ENCODE data around the gene TUBG2.
"Not testable (repeated sequence)": the region's sequence is repeated elsewhere in the genome, so short reads cannot be mapped to it uniquely, and the experiment has no call there.

DNA sequence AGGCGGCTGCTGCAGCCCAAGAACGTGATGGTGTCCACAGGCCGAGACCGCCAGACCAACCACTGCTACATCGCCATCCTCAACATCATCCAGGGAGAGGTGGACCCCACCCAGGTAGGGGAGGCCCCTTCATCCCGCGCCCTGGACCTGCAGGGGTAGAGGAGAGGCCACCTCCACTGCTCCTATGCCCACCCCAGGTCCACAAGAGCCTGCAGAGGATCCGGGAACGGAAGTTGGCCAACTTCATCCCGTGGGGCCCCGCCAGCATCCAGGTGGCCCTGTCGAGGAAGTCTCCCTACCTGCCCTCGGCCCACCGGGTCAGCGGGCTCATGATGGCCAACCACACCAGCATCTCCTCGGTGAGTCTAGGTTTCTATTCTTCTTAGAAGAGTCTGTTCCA lies 7.0 kb downstream of the TUBG2 start:
- TF ChIP-seq, protein P1, sequence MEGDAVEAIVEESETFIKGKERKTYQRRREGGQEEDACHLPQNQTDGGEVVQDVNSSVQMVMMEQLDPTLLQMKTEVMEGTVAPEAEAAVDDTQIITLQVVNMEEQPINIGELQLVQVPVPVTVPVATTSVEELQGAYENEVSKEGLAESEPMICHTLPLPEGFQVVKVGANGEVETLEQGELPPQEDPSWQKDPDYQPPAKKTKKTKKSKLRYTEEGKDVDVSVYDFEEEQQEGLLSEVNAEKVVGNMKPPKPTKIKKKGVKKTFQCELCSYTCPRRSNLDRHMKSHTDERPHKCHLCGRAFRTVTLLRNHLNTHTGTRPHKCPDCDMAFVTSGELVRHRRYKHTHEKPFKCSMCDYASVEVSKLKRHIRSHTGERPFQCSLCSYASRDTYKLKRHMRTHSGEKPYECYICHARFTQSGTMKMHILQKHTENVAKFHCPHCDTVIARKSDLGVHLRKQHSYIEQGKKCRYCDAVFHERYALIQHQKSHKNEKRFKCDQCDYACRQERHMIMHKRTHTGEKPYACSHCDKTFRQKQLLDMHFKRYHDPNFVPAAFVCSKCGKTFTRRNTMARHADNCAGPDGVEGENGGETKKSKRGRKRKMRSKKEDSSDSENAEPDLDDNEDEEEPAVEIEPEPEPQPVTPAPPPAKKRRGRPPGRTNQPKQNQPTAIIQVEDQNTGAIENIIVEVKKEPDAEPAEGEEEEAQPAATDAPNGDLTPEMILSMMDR (conservative IDR thresholded peaks at IDR 0.05; ENCODE audit: low read length): not testable (repeated sequence)
- TF ChIP-seq EZH2phosphoT487 (IDR thresholded peaks at IDR 0.05; ENCODE audit: borderline replicate concordance, low read depth, low read length): not testable (repeated sequence)

Measured in OCI-LY7 (cell line).